Medulla oblongata (tissue), 1 donor: ENCODE results near the gene DHODH.

Experiments used
- DNase-seq: peaks from one replicate; pipeline ENCODE4 v3.0.0-alpha.2; 2015; ENCODE audit errors: extremely low spot score

The DHODH gene

GRCh38 chr16:72013888-72014581 lies 5.5 kb downstream of the DHODH start:
- no peak for DNase-seq

GRCh38 chr16:72014675-72015074 lies 6.1 kb downstream of the DHODH start:
- DNase-seq = no peak

- DNase-seq = no peak
Measured at GRCh38 chr16:72015124-72015523, 6.6 kb downstream of the DHODH start.

DNA sequence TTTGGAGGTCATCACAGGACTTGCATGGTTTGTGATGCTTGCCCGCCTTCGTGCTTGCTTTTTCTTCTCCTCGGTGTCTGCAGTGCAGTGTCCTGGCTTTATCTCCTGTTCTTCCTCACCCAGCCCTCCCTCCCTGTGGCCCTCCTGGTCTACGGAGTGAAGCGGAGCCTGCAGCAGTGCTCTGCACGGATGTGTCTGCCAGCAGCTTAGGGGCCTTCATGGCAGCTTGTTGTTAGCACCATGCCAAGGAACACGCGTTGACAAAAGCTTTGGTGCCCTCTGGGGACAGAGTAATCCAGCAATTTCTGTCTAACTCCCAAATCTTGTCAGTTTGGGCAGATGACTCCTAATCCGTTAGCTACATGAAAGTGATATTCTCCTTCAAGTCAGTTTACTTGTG lies 9.9 kb downstream of the DHODH start:
- DNase-seq = peak; percentile 27

GRCh38 chr16:72021043-72021442 lies 12.5 kb downstream of the DHODH start:
- no peak for DNase-seq

- no peak for DNase-seq
Measured at GRCh38 chr16:72022127-72022526, 13.6 kb downstream of the DHODH start.

- no peak for DNase-seq
Measured at GRCh38 chr16:72023962-72024361, 15.4 kb downstream of the DHODH start.

DNA sequence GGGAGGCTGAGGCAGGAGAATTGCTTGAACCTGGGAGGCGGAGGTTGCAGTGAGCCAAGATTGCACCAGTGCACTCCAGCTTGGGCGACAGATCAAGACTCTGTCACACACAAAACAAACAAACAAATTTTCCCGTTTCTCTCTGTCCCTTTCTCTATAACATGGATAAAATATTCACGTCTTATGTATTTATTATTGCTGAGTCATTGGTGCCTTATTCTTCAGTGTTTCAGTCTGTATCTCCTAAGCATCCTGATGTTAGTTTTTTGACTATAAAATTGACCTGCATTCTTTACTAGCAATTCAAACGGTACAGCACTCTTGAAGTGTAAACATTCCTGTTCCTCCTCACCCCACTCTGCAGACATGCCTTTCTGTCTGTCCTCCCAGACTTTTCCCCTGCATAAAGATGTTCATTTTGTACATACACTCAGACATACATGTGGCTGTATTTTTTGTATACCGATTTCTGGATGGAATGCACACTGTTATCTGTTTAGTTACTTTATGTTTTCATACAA lies 16.4 kb downstream of the DHODH start:
- DNase-seq = no peak

DNA sequence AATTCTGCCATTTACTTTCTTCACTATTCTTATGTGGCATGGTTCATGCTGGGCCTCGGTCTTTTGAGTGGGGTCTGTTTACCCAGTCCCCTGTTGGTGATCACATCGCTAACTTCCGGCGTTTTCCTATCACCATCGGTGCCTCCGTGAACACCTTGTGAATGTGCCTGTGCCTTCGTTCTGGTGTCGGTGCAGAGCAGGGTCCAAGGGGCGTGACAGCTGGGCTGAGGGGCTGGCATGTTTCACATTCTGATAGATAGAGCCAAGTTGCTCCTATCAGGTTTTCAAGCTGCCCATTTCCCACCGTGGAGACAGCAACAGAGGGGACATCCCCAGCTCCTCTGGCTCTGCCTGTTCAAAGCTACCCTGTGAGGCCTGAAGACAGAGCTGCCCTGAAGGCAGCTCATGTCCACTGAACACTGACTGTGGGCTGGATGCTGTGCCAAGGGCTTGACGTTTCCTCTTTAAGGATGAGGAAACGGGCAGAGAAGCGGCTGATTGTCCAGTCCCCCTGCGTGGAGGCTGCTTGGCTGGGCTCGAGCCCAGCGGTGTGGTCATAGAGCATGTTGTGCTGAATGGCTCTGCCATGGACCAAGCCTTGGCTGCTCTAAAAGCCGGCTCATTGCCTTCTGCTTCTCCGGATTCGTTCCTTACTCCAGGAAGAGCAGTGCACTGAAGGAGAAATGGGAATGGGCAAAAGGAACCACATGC lies 17.0 kb downstream of the DHODH start:
- DNase-seq = peak; percentile 77

DNA sequence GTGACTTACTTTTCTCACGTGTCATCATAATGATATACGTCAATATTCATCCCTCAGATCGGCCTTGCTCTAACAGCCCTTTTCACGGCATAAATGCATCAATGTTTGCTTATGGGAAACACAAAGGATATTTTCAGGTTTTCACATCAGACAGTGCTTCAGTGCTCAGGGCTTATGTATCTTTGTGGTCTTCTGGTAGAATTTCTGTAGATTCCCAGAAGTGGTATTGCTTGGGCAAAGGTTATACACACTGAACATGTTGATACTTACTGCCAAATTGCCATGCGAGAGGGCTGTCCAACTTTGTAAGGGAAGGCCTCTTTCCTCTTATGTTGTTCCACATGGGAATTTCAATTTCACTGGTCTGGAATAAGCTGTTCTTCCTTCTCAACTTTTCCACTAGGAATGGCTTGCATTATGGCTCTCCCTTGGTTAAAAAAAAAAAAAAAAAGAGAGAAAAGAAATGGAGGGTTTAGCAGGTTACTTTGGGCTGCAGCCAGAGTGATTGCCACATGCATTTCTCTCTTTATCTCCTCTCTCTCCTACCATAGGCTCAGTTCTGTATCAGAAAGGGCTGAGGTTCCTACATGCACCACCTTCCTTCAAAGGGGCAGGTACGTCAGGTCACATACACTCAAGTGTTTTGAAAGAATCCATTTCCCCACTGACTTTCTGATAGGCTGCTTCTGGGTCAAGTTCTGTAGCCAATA lies 19.3 kb downstream of the DHODH start:
- no peak for DNase-seq

GRCh38 chr16:72029567-72030271 lies 21.2 kb downstream of the DHODH start:
- no peak for DNase-seq

- DNase-seq = no peak
Measured at GRCh38 chr16:72033437-72033836, 24.9 kb downstream of the DHODH start.

DNA sequence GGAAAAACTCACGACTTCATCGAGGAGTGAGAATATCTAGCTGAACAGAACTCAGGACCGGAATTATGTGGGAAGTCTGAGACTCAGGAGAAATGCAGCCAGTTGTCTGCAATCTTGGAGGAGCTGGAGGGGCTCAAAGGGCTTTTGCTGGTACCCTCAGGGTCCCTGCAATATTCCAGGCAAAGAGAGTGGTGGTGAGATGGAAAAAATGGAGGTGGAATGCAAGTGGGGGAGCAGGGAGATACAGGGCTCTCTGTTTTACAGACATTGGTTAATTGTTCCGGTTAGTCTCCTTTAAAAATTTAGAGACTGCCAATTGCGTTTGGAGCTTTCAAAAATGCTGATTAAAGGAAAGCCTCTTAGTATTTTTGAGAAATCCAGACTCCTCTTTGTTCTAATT lies 27.6 kb downstream of the DHODH start:
- DNase-seq = no peak

- peak; percentile 61 for DNase-seq
Measured at GRCh38 chr16:72042157-72042660, 33.7 kb downstream of the DHODH start.

DNA sequence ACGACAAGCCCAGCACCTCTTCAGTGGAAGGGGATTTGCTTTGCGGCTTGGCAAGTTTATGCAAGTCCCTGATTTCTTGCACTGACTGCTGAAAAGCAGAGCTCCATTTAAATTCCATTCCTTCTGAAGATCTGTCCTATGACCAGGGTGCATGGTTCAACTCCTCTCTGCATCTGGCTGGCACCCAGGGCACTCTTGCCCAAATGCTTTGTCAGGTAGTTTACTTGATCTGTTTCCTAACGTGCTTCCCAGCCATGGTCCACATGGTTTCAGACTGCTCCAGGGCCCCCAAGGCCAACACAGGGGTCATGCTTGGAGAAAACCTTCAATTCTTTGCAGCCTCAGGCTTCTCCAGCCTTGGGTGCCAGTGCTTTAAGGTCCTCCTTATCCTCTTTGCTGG lies 34.5 kb downstream of the DHODH start:
- DNase-seq = no peak

- DNase-seq = no peak
Measured at GRCh38 chr16:72043539-72043938, 35.0 kb downstream of the DHODH start.

GRCh38 chr16:72044296-72044695 lies 35.8 kb downstream of the DHODH start:
- no peak for DNase-seq

GRCh38 chr16:72044825-72045359 lies 36.3 kb downstream of the DHODH start:
- DNase-seq = no peak

DNA sequence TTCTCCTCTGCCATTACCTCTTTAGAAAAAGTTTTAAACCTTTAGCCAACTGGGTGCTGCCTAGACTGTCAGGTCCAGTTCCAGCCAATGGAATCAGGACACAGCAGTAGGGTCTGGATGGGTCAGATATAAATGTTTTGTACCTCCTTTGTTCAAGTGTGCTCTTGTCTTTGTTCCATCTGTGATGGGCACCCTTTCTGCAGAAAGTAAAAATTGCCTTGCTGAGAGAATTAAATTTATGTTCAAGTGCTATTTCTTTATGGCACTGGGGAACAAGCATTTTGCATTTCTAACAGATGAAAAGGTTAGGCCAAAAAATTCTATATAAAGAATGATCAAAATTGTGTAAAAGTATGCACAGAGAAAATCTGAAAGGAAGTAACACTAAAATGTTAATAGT lies 40.6 kb downstream of the DHODH start:
- DNase-seq = no peak

DNA sequence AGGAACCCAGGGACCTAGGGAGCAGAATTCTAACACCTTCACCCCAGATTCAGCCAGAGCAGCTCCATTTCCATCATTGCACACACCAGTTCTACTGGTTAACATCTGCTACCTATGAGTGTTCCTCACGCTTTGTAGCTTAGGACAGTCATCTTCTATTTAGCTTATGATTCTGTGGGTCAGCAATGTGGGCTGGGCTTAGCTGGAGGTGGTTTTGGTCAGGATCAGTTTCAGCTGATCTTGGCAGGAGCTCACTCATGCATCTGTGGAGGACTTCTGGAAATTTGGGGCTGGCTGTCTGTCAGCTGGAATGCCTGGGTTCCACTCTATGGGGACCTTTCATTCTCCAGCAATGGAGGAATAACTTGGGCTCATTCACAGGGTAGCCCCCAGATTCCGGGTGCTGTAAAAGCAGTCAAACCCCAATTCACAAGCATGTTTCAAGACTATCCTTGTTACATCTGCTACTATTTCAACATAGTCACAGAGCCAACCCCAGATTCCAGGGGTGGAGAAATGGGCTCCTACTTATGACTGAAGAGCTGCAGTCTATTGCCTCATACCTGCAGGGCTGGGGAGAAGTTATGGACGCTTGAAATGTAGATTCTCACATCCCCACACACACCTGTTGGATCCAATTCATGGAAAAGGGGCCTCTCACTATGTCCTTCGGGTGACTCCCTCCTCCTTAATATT lies 42.4 kb downstream of the DHODH start:
- no peak for DNase-seq

DNA sequence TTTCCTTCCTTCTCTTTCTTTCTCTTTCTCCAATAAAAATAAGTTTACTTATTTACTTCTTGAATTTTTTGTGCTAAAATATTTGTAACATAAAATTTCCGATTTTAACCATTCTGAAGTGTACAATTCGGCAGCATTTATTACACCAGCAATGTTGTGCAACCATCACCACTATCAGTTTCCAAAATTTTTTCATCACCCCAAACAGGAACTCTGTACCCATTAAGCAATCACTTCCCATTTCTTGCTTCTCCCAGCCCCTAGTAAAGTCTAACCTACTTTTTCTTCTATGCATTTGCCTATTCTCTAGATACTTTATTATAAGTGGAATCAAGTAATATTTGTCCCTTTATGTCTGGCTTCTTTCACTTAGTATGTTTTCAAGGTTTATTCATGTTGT lies 43.3 kb downstream of the DHODH start:
- DNase-seq = peak; percentile 27
